ENCODE results near the gene ACLY. TPM values are rescaled to one million over a fixed set of nuclear protein-coding genes. Genes with fewer than 3 reads are reported as not detected.

Gene ACLY
- total and polyA plus RNA-seq, 2 of the 13 experiments (the other 11 are each of a cell fraction or from before 2014, with no cell fraction given): 111 to 218 TPM

- TF ChIP-seq ZFX (CRISPR knock-in tag; IDR thresholded peaks at IDR 0.05; ENCODE audit: low read depth): peak; percentile 84
- TF ChIP-seq ZNF451 (CRISPR knock-in tag; IDR thresholded peaks at IDR 0.05): peak; percentile 83
- TF ChIP-seq ZSCAN12 (CRISPR knock-in tag; IDR thresholded peaks at IDR 0.05): peak; percentile 18; the same call in 1 of the 2 replicates
- TF ChIP-seq GTF2F1 (IDR thresholded peaks at IDR 0.05; ENCODE audit: low read length): no peak
- TF ChIP-seq ZNF33B (CRISPR knock-in tag; IDR thresholded peaks at IDR 0.05): peak; percentile 59; the same call in 1 of the 2 replicates
- TF ChIP-seq ZBTB33 (CRISPR knock-in tag; IDR thresholded peaks at IDR 0.05): peak; percentile 36; the same call in 1 of the 2 replicates
- peak; percentile 79 for TF ChIP-seq SKIL (CRISPR knock-in tag; IDR thresholded peaks at IDR 0.05; ENCODE audit: borderline replicate concordance)
- no peak for TF ChIP-seq MAFF (IDR thresholded peaks at IDR 0.05; ENCODE audit: low read depth, low read length)
- TF ChIP-seq HNRNPH1 (optimal IDR thresholded peaks at IDR 0.05; ENCODE audit: low read depth, low read length): no peak
- no peak for TF ChIP-seq ZNF619 (CRISPR knock-in tag; IDR thresholded peaks at IDR 0.05)
- TF ChIP-seq NFIB (CRISPR knock-in tag; IDR thresholded peaks at IDR 0.05; ENCODE audit: borderline replicate concordance): no peak
- peak; percentile 85; the same call in 1 of the 2 replicates for TF ChIP-seq CREBL2 (CRISPR knock-in tag; IDR thresholded peaks at IDR 0.05; ENCODE audit: borderline replicate concordance)
- peak; percentile 60; the same call in 1 of the 2 replicates for TF ChIP-seq FOXA3 (CRISPR knock-in tag; IDR thresholded peaks at IDR 0.05)
- peak; percentile 32; the same call in 1 of the 2 replicates for TF ChIP-seq ZNF350 (CRISPR knock-in tag; IDR thresholded peaks at IDR 0.05; ENCODE audit: borderline replicate concordance, low read depth)
- no peak for TF ChIP-seq CSRNP2 (CRISPR knock-in tag; conservative IDR thresholded peaks at IDR 0.05; ENCODE audit: low read depth)
- TF ChIP-seq TRAFD1 (CRISPR knock-in tag; IDR thresholded peaks at IDR 0.05; ENCODE audit: borderline replicate concordance): no peak
- no peak for TF ChIP-seq DDIT3 (CRISPR knock-in tag; IDR thresholded peaks at IDR 0.05)
- TF ChIP-seq E2F1 (CRISPR knock-in tag; IDR thresholded peaks at IDR 0.05): peak; percentile 85
- no peak for TF ChIP-seq ZKSCAN5 (CRISPR knock-in tag; IDR thresholded peaks at IDR 0.05)
- TF ChIP-seq ETV5 (CRISPR knock-in tag; IDR thresholded peaks at IDR 0.05; ENCODE audit: borderline replicate concordance): peak; percentile 51; the same call in 1 of the 2 replicates
Measured at GRCh38 chr17:41966463-41967140, 47.9 kb upstream of the ACLY start, which contains the start of gene CNP (continued).

Measured in HepG2 (cell line).